Skeletal muscle satellite cell (primary cell): ENCODE data around the gene C5orf63.
"Not testable (repeated sequence)": the region's sequence is repeated elsewhere in the genome, so short reads cannot be mapped to it uniquely, and the experiment has no call there.

Experiments
- H3K27me3 ChIP-seq: 2 replicates; pipeline ENCODE4 v1.7.0; 2013; ENCODE audit warnings: low read length; ENCODE audit not compliant: control insufficient read depth, insufficient read depth
- H3K36me3 ChIP-seq: 2 replicates; pipeline ENCODE4 v1.7.0; 2013; ENCODE audit warnings: mild to moderate bottlenecking, control low read depth, low read length; ENCODE audit not compliant: insufficient read depth
- H3K4me1 ChIP-seq: 2 replicates; pipeline ENCODE4 v1.7.0; 2013; ENCODE audit warnings: low read length; ENCODE audit not compliant: control insufficient read depth, insufficient read depth
- H3K4me2 ChIP-seq: 2 replicates; pipeline ENCODE4 v1.7.0; 2013; ENCODE audit warnings: mild to moderate bottlenecking, low read length
- H3K4me3 ChIP-seq: 2 replicates; pipeline ENCODE4 v1.7.0; 2013; ENCODE audit warnings: low read length
- H3K9ac ChIP-seq: 2 replicates; pipeline ENCODE4 v1.7.0; 2013; ENCODE audit warnings: mild to moderate bottlenecking, low read depth, low read length, moderate library complexity
- H3K9me3 ChIP-seq: replicated peaks from 2 replicates; pipeline ENCODE4 v1.7.0; 2013; ENCODE audit warnings: mild to moderate bottlenecking, control low read depth, low read length

The C5orf63 gene

DNA sequence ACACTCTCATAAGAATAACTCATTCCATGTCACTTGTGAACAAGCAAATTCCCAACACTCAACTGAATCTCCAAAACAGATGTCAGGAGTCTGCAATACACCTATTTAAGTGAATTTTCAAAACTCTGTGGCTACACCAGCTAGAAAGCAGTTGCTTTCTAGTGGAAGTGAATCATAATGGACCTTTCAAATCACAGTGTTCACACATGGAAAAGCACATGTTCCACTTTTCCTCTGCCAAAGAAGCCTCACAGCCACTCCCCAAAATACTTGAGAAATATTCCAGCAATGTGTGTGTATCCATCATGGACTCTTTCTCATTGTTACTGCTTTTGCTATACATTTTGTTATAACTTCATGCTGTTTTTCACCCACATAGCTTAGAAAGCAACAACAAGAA, 60.4 kb downstream of the C5orf63 start:
- peak overlapping the region; percentile 67 for H3K4me2 ChIP-seq
- H3K4me1 ChIP-seq = peaks cover 51% of the 10 kb centered on the region
- H3K9me3 ChIP-seq = no peaks in the 10 kb centered on the region
- peak overlapping the region; percentile 59 for H3K9ac ChIP-seq
- H3K27me3 ChIP-seq = no peaks in the 10 kb centered on the region
- H3K4me3 ChIP-seq = peak overlapping the region; percentile 41
- no peaks in the 10 kb centered on the region for H3K36me3 ChIP-seq

DNA sequence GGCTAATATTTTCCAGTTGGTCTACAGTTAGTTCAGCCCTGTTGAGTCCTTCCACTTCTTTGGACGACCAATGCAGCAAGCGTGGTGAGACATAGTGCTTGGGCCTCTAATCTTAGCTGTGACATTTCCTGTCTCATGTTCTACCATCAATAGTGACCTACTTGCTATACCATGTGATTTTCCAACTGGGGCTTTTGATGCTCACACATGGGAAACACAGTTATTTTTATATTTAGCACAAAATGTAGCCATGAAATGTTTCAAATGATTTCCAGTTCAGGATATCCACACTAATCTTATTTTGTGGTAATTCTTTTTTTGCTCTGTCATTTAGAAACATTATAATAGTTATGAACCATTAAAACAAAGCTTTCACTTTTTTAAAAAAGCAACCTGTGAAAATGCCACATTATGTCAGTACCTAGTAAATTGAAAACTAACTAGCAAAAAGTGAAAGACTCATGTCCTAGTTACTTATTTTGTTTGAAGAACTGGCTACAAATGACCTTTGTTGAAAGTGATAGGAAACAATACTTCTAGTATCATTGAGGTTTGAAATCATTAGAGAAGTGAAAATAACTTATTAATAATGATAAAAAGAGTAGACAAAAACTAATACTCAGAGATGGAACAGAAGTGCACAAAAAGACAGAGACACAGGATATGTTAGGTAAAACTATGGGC, 61.2 kb downstream of the C5orf63 start:
- H3K36me3 ChIP-seq = no peaks in the 10 kb centered on the region
- H3K4me1 ChIP-seq = peaks cover 52% of the 10 kb centered on the region
- no peaks in the 10 kb centered on the region for H3K27me3 ChIP-seq
- H3K4me2 ChIP-seq = no peak overlapping the region
- H3K9ac ChIP-seq = no peak overlapping the region
- no peaks in the 10 kb centered on the region for H3K9me3 ChIP-seq
- no peak overlapping the region for H3K4me3 ChIP-seq

DNA sequence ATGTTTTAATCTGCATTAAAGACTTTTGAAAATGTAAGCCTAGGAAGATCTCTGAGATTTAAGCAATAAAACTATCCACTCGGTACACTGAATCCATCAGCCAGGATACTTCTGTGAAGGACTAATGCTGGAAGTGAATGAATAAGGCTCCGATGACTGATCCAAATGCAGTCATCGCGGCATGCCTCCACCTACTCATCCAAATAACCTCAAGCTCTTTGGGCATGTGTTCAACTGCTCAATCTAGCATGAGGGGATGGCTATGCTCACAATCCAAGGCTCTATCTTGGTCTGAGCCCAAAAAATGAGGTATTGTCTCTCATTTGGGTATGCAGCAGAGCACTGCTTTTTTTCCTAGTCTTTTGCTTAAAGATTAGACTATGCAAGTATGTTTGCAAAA, 62.1 kb downstream of the C5orf63 start:
- Histone ChIP-seq H3K36me3 (no peaks in the 10 kb centered on the region), H3K4me3 (no peak overlapping the region), H3K27me3 (no peaks in the 10 kb centered on the region), H3K9me3 (no peaks in the 10 kb centered on the region), H3K9ac (no peak overlapping the region), H3K4me1 (peaks cover 62% of the 10 kb centered on the region), H3K4me2 (peak overlapping the region; percentile 17)

DNA sequence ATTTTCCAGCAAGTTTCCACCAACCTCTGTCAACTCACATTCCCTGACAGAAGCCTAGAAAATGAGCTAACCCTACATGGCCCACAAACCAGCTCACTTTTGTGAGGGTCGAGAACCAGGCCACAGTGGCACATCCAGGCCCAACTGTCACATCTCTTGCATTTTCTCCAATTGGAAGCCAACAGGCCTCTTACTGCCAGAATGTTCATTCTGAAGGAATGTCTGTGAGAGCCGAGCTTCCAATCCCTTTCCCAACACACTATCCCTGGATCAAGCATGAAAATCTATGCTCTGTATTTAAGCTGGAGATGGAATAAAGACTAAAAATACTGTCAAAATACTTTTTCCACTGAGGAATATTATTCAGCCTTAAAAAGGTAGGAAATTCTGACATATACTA, 62.9 kb downstream of the C5orf63 start:
- no peak overlapping the region for H3K9ac ChIP-seq
- peaks cover 62% of the 10 kb centered on the region for H3K4me1 ChIP-seq
- H3K4me3 ChIP-seq = no peak overlapping the region
- no peaks in the 10 kb centered on the region for H3K9me3 ChIP-seq
- H3K4me2 ChIP-seq = no peak overlapping the region
- no peaks in the 10 kb centered on the region for H3K36me3 ChIP-seq
- H3K27me3 ChIP-seq = no peaks in the 10 kb centered on the region

DNA sequence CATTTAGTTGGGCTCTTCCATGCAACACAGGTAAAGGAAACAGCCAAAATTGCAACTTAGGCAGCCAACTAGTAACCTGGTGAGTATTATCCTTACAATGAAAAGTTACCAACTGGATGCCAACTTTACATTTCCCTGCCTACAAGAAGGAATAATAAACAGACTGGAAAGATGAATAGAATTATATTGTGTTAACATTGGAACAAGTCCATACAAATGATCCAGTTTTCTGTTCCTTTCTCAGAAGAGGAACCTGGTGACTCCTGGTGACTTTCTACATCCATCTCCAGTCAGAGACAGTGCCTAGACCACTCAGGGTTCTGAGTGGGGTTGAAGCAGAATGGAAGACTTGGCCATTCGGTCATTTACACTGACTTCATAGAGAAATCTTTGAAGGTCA, 63.5 kb downstream of the C5orf63 start:
- Histone ChIP-seq H3K4me1 (peaks cover 62% of the 10 kb centered on the region), H3K9me3 (no peaks in the 10 kb centered on the region), H3K36me3 (no peaks in the 10 kb centered on the region)

DNA sequence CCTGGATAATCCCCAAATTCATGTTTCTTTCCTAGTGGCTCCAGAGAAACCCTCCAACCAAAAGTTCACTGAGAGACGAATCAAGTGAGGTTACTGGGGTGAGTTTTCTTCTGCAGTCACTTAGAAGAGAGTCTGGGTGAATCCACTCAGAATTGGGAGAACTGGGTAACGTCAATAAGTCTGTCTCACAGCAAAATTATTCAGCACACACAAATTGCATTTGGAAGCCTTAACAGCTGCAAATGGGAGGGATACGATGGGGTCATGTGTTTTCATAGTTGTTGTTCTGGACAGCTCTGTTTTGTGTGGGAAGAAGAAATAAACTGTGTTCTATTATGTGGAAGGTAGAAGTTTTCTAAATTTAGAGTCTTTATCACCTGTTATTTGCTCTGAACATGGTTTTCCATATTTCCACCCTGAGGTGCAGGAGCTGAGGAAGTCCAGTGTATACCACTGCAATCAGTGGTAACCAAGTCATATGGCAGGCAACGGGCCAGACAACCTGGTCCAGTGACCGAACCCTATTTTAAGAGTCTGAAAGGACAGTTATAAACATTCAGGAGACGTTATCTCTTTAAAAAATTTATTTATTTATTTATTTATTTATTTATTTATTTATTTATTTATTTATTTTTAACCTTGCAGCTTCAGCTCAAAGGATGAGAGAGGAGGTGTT, 64.9 kb downstream of the C5orf63 start:
- Histone ChIP-seq H3K4me3 (no peak overlapping the region), H3K9ac (peak overlapping the region; percentile 23), H3K36me3 (no peaks in the 10 kb centered on the region), H3K4me1 (peaks cover 58% of the 10 kb centered on the region), H3K4me2 (peak overlapping the region; percentile 14), H3K27me3 (no peaks in the 10 kb centered on the region), H3K9me3 (no peaks in the 10 kb centered on the region)

More for the DNA sequence above, 63.5 kb downstream of the C5orf63 start:
- Histone ChIP-seq H3K4me3 (no peak overlapping the region), H3K4me2 (no peak overlapping the region), H3K9ac (no peak overlapping the region), H3K27me3 (no peaks in the 10 kb centered on the region)

DNA sequence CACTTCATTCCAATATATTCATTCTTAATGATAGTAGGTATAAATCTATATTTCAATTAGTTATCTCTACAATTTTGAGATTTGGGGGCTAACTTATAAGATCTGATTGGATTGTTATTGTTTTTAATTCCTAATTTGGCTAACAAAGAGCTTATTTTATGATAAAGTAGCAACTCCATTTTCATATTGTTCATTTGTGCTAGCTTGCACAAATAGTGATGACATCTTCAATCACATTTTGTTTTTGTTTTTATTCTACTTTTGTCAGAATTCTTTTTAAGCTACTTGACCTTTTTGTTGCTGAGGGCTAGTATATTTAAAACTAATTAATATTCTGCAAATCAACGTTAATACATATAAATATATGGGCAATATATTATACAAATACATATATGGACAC, 65.8 kb downstream of the C5orf63 start:
- Histone ChIP-seq H3K9me3 (no peaks in the 10 kb centered on the region), H3K4me3 (no peak overlapping the region), H3K36me3 (no peaks in the 10 kb centered on the region), H3K9ac (peak overlapping the region; percentile 71), H3K4me2 (peak overlapping the region; percentile 14), H3K4me1 (peaks cover 54% of the 10 kb centered on the region), H3K27me3 (no peaks in the 10 kb centered on the region)

DNA sequence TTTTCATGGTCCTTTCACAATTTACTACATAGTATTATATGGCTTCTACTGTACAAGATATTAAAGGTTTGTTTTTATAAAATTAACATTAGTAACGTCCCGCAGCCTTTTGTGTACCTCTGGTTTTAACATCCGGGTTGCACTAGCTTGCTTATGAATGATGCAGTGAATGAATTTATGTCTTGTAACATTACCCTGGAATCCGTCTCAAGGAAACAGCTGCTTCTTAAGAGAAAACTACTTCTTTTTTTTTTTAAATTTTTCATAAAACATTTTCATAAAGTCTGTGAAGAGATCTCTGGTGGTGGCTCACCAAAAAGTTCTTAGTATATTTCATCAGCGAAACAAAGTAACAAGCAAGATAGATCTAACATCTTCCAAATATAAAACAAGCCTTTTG, 66.6 kb downstream of the C5orf63 start:
- H3K4me2 ChIP-seq = peak overlapping the region; percentile 68
- peaks cover 54% of the 10 kb centered on the region for H3K4me1 ChIP-seq
- H3K4me3 ChIP-seq = peak overlapping the region; percentile 36
- no peaks in the 10 kb centered on the region for H3K36me3 ChIP-seq
- no peaks in the 10 kb centered on the region for H3K9me3 ChIP-seq
- H3K9ac ChIP-seq = peak overlapping the region; percentile 71
- no peaks in the 10 kb centered on the region for H3K27me3 ChIP-seq

DNA sequence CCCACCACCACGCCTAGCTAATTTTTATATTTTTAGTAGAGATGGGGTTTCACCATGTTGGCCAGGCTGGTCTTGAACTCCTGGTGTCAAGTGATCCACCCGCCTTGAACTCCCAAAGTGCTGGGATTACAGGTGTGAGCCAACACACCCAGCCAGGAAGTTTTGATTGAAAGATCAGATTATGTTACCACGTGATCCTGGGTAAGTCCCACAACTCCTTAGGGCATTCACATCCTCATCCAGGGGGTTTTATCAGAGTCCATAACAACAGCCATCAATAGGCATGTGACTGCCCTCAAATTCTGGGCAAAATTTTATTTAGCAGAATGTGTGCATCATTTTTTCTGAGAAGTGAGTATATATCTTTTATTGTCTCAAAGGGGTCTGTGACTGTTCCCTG, 68.0 kb downstream of the C5orf63 start:
- not testable (repeated sequence) for H3K36me3 ChIP-seq, H3K4me3 ChIP-seq, H3K9me3 ChIP-seq, H3K9ac ChIP-seq, H3K4me2 ChIP-seq, H3K27me3 ChIP-seq
- H3K4me1 ChIP-seq = peaks cover 48% of the 10 kb centered on the region

DNA sequence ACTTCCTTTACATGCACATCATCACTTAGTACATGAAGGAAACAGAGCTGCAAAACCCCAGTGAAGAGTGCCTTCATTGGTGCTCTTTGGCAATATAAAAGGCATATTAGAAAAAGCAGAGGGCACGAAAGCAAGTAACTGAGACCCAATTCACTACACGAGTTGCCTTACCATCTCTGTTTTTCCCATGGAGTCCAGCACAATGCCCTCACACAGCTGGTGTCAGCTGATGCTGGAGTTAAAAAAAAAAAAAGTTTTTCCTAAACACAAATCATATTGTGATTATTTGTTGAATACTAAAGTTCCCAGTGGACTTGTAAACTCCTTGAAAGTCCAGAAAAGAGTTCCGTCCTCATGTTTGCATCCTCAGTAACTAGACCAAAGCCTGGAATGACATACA, 68.6 kb downstream of the C5orf63 start:
- Histone ChIP-seq H3K9ac (no peak overlapping the region), H3K4me3 (no peak overlapping the region), H3K36me3 (no peaks in the 10 kb centered on the region), H3K9me3 (no peaks in the 10 kb centered on the region), H3K27me3 (no peaks in the 10 kb centered on the region), H3K4me1 (peaks cover 42% of the 10 kb centered on the region), H3K4me2 (no peak overlapping the region)

DNA sequence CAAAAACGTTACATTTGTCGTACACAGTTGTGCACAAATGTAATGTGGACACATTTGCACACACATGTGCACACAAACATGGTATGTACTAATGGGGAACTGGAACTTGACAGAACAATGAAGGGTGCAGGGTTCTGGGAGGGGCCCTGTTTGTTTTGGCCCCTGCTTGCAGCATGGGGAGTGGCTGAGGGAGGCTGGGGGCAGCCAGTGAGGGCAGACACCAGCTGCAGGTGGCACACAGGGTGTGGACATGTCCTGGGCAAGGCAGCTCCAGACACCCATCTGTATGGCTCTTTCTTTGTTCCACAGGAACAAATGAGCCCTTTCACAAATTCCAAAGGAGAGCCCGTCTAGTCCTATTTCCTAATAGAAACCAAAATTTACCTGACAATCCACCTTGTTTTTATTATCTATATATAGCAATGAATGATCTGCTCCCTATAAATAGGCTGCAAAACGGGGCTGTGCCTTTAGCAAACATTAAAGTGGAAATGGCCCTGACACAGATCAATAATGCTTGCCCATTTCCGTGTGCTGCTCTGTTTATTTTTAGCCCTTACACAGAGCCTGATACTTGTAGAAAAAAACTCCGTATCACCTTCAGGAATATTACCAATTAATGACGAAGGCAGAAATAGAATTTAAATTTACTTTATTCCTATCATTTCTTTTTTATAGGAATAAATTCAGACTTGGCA, 69.4 kb downstream of the C5orf63 start:
- Histone ChIP-seq H3K9ac (no peak overlapping the region), H3K27me3 (no peaks in the 10 kb centered on the region), H3K4me3 (no peak overlapping the region), H3K4me2 (no peak overlapping the region), H3K9me3 (no peaks in the 10 kb centered on the region), H3K4me1 (peaks cover 43% of the 10 kb centered on the region), H3K36me3 (no peaks in the 10 kb centered on the region)
